Iris pigment epithelial cell (primary cell): ENCODE data around the gene ATAD3C.
A peak's percentile ranks its signal among the peaks of the same experiment; 100 is the strongest.
"Not testable (repeated sequence)": the region's sequence is repeated elsewhere in the genome, so short reads cannot be mapped to it uniquely, and the experiment has no call there.

Experiments used
- DNase-seq: peaks from one replicate; pipeline ENCODE4 v3.0.0-alpha.2; 2011; ENCODE audit warnings: low read depth

Gene ATAD3C

DNA sequence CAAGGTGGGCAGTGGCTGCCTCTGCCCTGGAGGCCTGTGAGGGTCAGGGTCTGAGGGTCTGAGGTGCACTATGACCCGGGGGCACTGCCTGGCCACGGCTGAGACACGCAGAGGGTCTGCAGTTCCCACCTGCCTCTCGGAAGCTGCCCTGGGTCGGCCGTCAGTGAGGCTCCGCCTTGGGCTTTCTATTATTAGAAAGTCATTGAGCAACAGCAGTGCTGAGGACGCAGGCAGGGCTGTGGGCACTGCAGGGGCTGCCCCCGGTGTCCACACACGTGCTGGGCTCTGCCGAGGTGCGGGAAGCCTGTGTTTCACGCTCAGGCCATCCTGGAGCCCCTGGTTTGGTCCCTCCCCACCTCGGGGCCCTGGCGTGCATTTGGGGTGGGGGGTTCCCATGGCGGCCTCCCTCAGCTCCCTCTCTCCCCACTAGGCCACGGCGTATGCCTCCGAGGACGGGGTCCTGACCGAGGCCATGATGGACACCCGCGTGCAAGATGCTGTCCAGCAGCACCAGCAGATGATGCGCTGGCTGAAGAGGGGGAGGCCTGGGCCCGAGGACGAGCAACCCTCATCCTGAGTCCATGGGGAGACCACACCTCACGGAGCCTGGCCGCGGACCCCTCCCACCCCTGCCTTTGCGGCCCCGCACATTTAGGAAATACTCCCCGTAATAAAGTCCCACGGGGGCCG, 59.4 kb downstream of the ATAD3C start:
- DNase-seq, result not testable (repeated sequence)

DNA sequence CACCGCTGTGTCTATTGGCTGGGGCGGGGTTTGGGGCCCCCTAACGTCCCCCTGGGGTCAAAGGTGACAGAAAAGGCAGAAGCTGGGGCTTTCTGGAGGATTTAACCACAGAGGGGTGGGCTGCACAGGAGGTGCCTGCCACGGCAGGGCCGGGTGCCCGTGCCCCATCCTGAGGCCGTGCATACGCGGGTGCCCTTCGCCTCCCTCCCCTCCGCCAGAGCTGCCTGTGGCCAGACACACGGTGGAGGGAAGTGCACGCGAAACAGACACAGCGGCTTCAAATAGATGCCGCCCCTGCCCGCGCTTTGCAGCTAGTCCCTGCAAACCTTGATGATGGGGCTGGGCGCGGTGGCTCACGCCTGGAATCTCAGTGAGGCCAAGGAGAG, 60.0 kb downstream of the ATAD3C start:
- not testable (repeated sequence) for DNase-seq

DNA sequence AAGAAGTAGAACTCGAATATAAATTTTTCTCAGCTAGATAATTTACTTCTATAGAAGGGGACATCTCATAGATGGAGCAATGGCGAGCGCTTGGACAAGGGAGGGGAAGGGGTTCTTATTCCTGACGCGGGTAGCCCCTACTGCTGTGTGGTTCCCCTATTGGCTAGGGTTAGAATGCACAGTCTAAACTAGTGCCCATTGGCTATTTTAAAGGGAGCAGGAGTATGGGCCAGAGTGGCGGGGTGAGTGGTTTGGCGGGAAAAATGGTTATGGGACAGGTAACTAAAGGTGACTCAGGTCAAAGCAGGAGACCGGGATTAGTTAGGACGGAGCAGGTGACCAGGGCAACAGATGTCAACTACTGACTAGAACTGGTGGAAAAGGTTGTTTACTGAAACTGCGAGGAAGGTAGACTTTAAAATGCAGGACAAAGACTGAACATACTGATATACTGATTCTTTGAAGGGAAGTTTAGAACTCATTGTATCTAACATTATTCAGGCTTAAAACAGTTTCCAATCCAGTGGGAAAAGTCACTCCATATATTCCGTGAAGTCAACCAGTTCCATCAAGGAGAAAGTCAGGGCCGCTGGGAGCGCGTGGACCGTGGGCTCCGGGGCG, 61.5 kb downstream of the ATAD3C start:
- DNase-seq, result peak; percentile 7

DNA sequence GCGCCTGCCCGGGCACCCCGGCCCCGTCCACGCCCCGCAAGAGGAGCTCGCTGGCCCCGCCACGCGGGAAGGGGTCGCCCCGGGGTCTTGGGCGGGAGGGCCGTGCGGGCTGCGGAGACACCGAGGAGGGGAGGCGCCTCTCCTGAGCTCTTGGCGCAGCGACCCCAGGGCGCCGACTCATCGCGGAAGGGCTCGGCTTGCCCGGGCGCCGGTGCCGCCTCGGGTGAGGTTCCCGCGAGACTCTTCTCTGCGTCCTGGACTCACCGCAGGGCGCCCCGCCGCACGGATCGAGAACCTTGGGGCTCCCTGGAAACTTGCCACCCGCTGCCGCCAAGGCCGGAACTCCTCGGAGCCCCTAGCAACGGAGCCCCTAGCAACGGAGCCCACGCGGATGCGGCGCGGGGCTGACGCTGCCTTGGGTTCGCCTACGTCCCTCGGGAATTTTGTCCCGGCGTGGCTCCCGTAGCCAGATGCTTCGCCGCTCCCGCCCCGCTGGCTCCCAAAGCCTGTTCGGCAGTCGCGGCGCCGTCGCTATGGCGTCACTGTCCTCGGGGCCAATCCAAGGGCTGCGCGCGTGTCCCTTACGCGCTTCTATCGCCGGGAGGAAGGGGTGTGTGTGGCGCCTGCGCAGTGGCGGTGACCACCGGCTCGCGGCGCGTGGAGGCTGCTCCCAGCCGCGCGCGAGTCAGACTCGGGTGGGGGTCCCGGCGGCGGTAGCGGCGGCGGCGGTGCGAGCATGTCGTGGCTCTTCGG, 62.2 kb downstream of the ATAD3C start, which contains the start of gene ATAD3A:
Gene ATAD3A (plus strand): TSS at position 630 of the 753 bp plus-strand sequence. CDS start 107 bp downstream, at position 737.
- DNase-seq, result peak; percentile 99

DNA sequence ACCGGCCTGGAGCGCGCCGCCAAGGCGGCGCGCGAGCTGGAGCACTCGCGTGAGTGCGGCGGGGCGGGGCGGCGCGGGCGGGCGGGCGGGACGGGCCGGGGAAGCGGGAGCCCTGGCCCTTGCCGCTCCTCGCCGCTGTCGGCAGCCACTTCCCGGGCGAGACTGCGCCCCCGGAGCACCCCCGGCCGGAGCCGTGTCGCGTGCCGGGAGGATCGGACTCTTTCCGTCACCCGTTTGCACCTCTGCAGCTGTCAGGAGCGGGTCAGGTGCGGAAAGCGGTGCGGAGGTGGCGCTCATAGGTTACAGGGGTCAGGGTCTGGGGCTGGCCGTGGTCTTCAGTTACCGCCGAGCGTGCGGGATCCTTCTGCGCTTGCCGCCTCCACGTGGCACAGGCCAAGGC, 62.9 kb downstream of the ATAD3C start:
- DNase-seq, result not testable (repeated sequence)

DNA sequence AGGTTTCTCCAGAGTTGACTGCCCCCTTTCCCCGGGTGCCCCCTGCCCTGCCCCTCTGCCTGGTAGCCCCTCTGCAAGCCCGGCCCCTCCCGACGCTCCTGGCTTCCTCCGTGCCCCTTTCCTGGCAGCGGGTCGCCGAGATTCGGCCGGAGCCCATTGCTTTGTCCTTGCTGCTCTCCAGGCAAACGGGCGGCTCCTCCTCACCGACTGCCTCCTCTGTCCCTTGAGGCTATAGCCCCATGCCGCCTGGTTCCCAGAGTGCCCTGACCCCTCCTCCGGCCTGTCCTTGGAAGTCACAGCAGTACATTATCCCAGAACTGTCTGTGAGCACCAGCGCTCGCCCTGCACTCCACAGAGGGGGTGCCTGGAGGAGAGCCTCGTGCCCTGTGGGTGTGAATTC, 64.2 kb downstream of the ATAD3C start:
- DNase-seq, result not testable (repeated sequence)

DNA sequence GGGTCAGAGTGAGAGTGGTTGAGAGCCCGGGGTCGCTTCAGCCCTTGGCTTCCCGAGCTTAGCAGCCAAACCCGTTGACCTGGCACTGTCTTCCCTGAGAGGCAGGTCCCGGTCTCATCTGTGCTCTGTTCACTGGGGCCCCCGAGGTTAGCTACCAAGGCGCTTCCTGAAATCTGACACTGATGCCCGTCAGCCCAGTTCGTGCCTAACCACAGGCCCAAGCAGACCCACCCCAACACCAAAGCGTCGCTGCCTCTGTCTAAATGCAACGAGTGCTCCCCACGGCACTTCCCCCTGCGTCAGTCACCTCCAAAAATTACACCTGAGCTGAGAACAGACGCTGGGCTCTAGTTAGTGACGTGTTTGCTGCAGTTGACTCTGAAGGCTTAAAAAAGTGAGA, 64.9 kb downstream of the ATAD3C start:
- not testable (repeated sequence) for DNase-seq

DNA sequence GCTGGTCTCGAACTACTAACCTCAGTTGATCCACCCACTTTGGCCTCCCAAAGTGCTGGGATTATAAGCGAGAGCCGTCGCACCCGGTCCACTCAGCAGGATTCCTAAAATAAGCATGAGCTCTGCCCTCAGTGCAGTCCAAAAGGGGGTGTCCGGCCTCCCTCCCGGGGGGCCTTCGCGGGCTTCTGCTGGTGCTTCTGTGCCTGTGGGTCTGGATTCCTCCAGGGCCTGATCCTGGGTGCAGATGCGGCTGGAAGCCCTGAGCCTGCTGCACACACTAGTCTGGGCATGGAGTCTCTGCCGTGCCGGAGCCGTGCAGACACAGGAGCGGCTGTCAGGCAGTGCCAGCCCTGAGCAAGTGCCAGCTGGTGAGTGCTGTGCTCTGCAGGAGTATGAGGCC, 67.4 kb downstream of the ATAD3C start:
- DNase-seq, result not testable (repeated sequence)

DNA sequence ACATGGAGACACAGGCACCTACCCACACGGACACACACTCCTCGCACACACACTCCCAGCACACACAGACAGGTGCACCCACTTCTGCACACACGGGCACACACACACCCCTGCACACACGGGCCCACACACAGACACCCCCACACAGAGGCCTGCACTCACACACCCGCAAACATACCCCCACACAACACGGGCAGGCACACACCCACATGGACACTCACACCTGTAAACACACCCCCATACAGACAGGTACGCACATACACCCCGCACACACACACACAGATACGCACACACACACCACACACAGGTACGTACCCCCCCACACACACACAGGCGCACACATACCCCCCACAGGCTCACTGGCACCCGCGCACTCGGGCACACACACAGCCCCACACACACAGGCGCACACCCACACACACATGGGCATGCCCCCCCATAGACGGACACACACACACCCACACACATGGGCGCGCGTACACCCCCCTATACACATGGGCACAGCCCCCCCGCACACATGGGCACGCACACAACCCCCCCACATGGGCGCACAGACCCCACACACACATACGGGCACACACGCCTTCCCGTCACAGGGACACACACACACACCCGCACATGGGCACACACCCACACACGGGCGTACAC, 68.6 kb downstream of the ATAD3C start:
- DNase-seq, result no peak

DNA sequence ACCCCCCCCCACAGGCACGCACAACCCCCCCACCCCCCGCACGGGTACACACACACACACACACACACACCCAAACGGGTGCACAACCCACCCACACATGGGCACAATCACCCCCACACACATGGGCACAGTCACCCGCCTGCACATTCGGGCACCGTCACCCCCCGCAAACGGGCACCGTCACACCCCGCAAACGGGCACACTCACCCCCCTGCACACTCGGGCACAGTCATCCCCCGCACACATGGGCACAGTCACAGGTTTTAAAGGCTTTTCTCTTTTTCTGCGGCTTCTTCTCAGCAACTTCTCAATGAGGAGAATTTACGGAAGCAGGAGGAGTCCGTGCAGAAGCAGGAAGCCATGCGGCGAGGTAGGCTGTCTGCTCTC, 69.1 kb downstream of the ATAD3C start:
- not testable (repeated sequence) for DNase-seq
